Smooth muscle cell of the brain vasculature (primary cell): ENCODE measurements around the gene ITGA2B.
"Not testable (repeated sequence)": the region's sequence is repeated elsewhere in the genome, so short reads cannot be mapped to it uniquely, and the experiment has no call there.

Experiments
- DNase-seq: peaks from one replicate; pipeline ENCODE4 v3.0.0-alpha.2; 2012; ENCODE audit warnings: low read depth, low spot score

The ITGA2B gene

GRCh38 chr17:44368391-44369243 is 20.8 kb downstream of the ITGA2B start:
- not testable (repeated sequence) for DNase-seq

DNA sequence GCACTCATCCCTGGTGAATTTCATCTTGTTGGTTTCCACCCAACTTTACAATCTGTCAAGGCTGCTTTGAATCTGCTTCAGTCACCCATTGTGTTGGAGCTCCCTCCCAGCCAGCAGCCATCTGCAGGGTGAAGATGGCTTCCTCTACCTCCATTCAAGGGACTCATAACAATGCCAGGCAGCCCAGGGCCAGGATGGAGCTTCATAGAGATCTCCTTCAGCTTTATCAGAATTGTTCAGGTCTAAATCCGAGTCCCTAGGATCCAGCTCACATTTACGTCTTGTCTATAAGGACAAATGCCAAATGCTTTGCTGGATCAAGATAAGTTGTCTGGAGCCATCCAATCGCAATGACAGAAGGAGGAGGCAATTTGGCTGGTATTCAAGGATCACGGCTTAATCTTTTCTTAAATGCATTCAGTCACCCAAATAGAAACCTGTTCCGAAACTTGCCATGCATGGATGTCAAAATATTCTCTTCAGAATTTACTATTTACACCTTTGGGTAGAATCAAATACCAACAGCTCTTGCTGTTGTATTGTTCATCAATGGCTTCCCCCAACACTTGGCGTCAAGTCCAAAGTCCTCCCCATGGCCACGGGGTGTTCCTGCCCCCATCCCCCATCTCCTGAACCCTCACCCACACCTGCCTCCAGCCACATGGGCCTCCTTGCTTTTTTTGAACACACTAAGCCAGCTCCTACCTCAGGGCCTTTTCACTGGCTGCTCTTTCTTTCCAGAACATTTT is 22.0 kb downstream of the ITGA2B start:
- no peak for DNase-seq

- DNase-seq = not testable (repeated sequence)
Observed at GRCh38 chr17:44365051-44365450, 24.4 kb downstream of the ITGA2B start.

DNA sequence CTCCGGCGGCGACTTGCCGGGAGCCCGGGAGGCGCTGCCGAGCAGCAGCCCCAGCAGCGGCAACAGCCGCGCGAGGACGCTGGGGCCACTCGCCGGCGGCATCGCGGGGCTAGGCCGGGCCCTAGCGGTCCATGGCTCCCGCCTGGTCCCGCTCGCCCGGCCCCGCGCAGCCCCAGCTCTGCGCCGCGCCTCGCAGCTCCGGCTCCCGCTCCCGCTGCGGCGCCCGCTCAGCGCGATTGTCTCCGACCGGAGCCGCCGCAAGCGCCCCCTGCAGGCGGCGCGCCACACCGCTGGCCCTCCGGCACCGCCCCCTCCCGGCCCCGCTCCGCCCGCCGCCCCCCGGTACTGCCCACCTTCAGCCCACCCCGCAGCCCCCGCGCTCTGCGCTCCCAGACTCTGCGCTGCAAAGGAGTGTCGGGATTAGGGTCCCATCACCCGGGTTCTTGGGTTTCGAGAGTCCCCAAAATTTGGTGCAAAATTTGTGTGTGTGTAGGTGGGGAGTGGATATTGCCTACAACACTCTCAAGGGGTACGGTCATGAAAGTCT is 25.8 kb downstream of the ITGA2B start, which contains the start of gene FAM171A2:
FAM171A2 (minus strand) TSS at position 241 of the 547 bp plus-strand sequence; CDS start at position 102, 139 bp downstream.
- DNase-seq = no peak

- no peak for DNase-seq
Observed at GRCh38 chr17:44362949-44363612, 26.4 kb downstream of the ITGA2B start.

DNA sequence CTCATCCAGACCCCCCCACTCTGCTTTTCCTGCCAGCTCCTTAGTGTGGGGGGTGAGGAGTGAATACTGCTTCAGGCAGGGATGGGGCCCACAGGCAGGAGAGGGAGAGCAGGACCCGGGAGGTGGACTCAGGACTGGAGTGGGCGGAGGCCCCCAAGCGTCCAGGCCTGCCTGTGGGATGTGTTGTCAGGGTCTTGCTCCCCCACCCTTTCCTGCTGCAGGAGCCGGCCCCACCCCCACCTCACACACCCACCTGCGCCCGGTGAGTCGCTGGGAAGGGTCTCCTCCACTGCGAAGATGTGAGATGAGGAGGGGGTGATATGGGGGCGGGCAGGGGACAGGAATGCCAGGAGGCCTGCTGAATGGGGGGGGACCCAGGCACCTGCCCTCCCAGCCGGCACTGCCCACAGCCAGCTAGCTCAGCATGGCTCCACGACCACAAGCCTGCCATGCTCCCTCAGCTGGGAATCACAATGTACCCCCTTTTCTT is 26.9 kb downstream of the ITGA2B start:
- no peak for DNase-seq

DNA sequence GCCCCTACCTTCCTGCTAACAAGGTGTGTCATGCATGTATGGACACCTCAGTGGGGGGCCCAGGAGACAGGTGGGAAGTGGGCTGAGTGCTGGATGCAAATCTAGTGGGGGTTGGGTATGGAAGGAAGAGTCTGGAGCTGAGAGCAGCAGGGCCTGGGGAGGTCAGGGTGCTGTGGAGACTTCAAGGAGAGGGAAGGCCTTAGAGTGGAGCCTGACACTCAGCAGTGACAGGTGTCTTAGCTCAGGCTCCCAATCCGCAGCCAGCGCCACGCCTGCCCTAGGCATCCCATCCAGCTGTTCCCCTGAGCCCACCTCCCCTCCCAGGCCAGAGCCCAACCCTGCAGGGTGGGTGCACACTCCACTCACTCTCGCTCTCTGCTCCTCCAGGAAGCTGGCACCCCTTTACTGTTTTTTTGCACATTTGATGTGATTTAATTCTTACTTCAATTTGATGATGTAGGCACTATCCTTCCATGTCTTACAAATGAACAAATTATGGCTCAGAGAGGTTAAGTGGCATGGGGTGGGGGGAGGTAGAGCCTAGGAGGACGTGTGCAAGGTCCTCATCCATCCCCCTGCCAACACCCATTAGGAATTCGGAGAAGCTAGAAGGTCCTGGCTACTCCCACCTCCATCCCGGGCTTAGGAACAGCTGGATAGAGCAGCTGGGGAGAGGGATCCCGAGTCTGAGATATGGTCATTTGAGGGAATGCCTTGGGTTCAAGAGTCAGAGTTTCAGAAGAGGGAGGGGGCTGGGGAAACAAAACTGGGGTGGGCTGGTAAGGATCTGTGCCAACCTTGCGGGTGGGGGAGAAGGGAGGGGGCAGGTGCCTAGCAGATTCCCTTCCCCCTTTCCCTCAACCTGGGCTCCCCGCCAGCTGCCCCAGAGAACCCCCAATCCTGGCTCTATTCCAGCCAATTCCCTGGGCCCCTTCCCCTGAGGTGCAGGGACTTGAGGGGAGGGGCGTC is 27.9 kb downstream of the ITGA2B start:
- no peak for DNase-seq

DNA sequence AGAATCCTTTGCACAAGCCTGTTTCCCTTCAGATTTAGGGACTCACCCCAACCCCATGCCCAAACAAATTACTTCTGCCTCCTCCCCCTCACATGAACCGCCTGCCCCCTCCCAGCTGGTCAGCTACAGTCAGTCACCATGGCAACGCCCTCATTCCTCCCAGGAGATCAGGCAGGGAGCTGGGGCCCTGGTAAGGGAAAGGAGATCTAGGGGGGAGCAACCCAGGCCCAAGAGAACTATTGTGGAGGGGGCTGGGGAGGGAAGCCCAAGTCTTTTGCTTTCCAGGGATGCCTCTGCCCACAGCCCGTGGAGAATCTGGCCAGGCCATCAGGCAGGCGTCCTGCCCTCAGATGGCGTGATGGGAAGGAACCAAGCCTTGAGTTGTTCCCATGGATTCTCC is 28.6 kb downstream of the ITGA2B start:
- DNase-seq = no peak

DNA sequence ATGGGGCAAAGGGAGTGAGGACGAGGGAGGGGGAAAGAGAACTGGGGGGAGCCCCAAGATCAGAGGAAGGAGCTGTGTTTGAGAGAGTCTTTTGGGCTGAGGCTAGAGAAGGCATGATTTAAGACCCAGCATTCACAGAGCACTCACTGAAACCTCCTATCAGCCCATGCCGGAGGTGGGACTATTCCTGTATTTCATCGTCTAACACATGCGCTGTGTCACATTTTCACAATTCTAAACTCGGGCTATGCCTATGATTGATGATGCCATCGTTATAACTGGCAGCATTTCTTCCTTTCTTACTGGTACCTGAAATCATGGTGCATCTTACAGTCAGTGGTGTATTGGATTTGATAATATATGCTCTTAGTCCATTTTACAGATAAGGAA is 29.3 kb downstream of the ITGA2B start:
- no peak for DNase-seq

DNA sequence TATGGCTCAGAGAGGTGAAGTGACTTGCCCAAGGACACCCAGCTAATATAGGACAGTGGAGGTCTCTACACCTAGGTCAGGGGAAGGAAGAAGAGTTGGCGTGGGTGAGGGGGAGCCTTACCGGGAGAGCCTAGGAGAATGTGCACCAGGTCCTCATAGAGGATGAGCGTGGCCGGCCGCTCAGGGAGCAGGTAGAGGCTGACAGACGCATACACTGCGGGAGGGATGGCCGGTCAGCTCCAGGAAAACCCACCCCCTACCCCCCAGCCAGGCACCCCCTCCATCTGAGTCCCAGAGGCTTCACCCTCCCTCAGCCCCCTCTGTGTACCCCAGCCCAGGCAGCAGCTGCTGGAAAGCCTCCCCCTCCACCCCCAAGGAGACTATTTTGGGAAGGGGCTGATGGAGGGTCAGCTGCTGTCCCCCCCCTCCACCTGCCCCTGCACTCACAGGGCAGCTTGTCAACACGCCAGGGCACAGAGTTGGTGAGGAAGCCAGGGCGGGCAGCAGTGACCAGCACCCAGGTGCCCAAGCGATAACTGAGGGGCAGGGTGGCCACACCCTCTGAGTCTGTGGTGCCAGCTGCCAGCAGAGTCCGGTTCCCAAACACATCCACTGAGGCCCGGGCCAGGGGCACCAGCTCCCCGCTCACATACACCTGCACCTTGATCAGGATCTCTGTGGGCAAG is 29.8 kb downstream of the ITGA2B start:
- DNase-seq = no peak

GRCh38 chr17:44359006-44359405 is 30.4 kb downstream of the ITGA2B start:
- no peak for DNase-seq

DNA sequence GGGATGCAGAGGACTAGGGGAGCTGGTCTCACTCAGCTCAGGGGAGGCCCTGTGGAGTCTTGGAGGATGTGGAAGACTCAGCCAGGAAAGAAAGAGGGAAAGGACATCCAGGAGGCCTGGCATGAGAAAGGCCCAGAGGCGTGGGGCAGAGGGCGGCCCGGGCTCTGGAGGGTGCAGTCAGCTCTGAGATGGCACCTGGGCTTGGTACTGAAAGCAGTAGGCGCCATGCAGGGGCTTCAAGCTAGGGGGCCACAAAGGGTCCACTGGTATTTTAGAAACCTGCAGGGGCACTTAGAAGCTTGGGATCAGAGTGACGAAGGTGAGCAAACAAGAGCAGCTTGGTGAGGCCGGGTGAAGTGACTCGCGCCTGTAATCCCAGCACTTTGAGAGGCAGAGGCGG is 31.4 kb downstream of the ITGA2B start:
- no peak for DNase-seq

GRCh38 chr17:44356241-44356640 is 33.2 kb downstream of the ITGA2B start:
- DNase-seq = no peak

DNA sequence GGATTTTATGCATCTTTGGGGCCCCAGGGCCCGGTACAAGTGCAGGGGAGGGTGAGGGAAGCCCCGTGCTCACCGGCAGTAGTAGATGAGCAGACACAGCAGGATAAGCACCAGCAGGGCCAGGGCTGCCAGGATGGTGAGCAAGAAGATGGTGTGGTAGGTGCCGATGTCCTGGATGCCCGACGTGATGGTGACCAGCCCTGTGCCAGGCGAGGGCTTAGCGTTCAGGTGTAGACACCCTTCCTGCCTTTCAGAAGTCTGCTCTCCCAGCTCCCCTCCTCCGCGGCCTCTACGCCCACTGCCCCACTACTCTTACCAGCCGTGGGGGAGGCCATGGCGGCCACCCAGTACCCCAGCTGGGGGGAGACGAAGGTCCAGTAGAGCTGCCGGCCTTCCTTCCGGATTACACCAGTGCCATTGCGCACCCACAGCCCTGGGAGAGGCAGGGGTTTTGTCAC is 33.8 kb downstream of the ITGA2B start:
- DNase-seq = no peak

GRCh38 chr17:44354582-44355561 is 34.6 kb downstream of the ITGA2B start:
- no peak for DNase-seq

DNA sequence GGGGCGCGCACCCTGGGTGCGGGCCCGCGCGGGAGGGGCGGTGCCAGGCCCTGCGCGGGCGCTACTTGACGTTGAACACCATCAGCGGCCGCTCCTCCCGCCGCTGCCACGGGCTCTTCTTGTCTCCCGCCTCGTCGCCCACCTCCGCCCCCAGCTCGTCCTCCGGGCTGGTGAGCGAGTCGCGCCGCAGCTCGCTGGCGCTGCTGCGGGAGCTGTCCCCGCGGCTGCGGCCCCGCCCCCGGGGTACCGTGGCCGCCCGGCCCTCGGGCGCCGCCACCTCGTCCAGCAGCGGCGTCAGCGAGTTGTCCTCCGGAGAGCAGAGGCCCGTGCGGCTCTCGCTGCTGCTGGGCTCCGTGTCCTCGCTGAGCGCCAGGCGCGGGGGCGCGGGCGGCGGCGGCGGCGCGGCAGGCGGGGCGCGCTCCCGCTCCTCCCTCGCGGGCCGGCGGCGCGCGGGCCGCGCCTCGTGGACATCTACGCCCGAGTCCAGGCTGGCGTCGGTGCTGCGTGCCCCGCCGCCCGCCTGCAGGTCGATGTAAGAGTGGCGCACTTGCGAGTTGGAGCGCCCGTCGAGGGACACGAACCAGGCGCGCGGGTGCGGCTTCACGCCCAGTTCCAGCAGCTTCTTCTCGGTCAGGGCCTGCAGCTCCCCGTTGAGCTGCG is 35.6 kb downstream of the ITGA2B start:
- no peak for DNase-seq

DNA sequence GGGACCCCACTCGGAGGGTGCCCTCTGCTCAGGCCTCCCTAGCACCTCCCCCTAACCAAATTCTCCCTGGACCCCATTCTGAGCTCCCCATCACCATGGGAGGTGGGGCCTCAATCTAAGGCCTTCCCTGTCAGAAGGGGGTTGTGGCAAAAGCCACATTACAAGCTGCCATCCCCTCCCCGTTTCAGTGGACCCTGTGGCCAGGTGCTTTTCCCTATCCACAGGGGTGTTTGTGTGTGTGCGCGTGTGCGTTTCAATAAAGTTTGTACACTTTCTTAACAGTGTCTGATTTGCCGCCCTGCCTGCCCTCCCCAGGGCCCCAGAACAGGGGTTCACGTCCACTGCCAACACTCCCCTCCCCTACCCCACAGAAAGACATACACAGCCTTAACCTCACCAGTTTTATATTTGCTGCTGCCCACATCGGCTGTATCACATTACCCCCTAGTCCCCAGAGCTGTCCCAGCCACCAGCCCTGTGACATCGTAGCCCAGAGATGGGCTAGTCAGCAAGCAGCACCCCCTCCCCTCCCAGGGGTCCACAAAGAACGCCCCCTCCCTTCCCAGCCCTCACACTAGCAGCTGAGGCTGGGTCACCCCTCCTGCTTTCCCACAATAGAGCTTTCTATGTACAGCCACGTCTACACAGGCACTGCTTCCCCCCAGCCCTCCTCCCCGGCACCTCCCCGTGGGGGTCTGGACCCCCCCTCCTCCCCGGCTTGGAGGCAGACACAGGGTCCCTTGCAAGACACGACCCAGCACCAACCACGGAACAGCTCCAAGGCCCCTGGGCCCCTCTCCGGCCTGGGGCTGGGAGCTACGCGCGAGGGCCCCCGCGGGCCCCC is 36.4 kb downstream of the ITGA2B start:
- DNase-seq = no peak
